Ishikawa (cell line): ENCODE results near the gene BCL2L12.

Source experiments
- CEBPB ChIP-seq: IDR thresholded peaks from 2 replicates; pipeline ENCODE4 v1.6.1; 2012
- CREB1 ChIP-seq: IDR thresholded peaks from 2 replicates; pipeline ENCODE4 v1.6.1; 2012; ENCODE audit warnings: low read depth
- EGR1 ChIP-seq: IDR thresholded peaks from 2 replicates; pipeline ENCODE4 v1.6.1; 2012
- EP300 ChIP-seq: IDR thresholded peaks from 2 replicates; pipeline ENCODE4 v1.6.1; 2012; ENCODE audit warnings: borderline replicate concordance
- FOXM1 ChIP-seq: IDR thresholded peaks from 2 replicates; pipeline ENCODE4 v1.6.1; 2012; ENCODE audit warnings: low read depth, borderline replicate concordance
- NFIC ChIP-seq: IDR thresholded peaks from 2 replicates; pipeline ENCODE4 v1.6.1; 2012
- RAD21 ChIP-seq: IDR thresholded peaks from 2 replicates; pipeline ENCODE4 v1.6.1; 2012; ENCODE audit warnings: low read depth
- TAF1 ChIP-seq: IDR thresholded peaks from 2 replicates; pipeline ENCODE4 v1.6.1; 2012; ENCODE audit warnings: low read depth, mild to moderate bottlenecking
- TCF12 ChIP-seq: IDR thresholded peaks from 2 replicates; pipeline ENCODE4 v1.6.1; 2012; ENCODE audit warnings: low read depth
- TEAD4 ChIP-seq: IDR thresholded peaks from 2 replicates; pipeline ENCODE4 v1.6.1; 2012
- YY1 ChIP-seq: IDR thresholded peaks from 2 replicates; pipeline ENCODE4 v1.6.1; 2012; ENCODE audit warnings: low read depth
- ZBTB7A ChIP-seq: IDR thresholded peaks from 2 replicates; pipeline ENCODE4 v1.6.1; 2012; ENCODE audit warnings: low read depth
- TF ChIP-seq, protein P1 (sequence below): IDR thresholded peaks from 2 replicates; pipeline ENCODE4 v1.6.1; 2012; ENCODE audit warnings: low read depth, mild to moderate bottlenecking
- TF ChIP-seq, protein P2 (sequence below): IDR thresholded peaks from 2 replicates; pipeline ENCODE4 v1.6.1; 2012

DNA sequence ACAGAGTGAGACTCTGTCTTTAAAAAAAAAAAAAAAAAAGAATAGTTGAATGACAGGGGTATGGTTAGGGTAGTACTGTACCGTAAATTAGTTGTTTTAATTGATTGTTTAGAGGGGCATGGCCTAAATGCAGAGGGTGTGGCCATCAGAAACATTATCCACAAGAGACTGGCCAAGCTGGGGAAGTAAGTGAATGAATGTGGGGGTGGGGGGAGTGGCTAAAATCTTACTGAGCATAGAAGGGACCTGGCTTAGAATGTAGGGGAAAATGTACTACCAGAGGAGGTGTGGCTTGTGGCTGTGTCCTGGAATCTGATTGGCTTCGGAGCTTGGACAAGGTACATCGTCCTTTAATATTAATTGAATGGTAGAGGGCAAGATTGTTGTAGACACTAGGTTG is 3.8 kb downstream of the BCL2L12 start:
- no peak for TF ChIP-seq TCF12
- TF ChIP-seq TAF1 = no peak
- no peak for TF ChIP-seq CEBPB
- TF ChIP-seq, protein P1, sequence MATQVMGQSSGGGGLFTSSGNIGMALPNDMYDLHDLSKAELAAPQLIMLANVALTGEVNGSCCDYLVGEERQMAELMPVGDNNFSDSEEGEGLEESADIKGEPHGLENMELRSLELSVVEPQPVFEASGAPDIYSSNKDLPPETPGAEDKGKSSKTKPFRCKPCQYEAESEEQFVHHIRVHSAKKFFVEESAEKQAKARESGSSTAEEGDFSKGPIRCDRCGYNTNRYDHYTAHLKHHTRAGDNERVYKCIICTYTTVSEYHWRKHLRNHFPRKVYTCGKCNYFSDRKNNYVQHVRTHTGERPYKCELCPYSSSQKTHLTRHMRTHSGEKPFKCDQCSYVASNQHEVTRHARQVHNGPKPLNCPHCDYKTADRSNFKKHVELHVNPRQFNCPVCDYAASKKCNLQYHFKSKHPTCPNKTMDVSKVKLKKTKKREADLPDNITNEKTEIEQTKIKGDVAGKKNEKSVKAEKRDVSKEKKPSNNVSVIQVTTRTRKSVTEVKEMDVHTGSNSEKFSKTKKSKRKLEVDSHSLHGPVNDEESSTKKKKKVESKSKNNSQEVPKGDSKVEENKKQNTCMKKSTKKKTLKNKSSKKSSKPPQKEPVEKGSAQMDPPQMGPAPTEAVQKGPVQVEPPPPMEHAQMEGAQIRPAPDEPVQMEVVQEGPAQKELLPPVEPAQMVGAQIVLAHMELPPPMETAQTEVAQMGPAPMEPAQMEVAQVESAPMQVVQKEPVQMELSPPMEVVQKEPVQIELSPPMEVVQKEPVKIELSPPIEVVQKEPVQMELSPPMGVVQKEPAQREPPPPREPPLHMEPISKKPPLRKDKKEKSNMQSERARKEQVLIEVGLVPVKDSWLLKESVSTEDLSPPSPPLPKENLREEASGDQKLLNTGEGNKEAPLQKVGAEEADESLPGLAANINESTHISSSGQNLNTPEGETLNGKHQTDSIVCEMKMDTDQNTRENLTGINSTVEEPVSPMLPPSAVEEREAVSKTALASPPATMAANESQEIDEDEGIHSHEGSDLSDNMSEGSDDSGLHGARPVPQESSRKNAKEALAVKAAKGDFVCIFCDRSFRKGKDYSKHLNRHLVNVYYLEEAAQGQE = no peak
- TF ChIP-seq RAD21 = no peak
- TF ChIP-seq, protein P2, sequence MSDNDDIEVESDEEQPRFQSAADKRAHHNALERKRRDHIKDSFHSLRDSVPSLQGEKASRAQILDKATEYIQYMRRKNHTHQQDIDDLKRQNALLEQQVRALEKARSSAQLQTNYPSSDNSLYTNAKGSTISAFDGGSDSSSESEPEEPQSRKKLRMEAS = no peak
- no peak for TF ChIP-seq TEAD4
- TF ChIP-seq CREB1 = no peak
- TF ChIP-seq EP300 = no peak
- no peak for TF ChIP-seq YY1
- TF ChIP-seq FOXM1 = no peak
- TF ChIP-seq ZBTB7A = no peak
- no peak for TF ChIP-seq EGR1
- TF ChIP-seq NFIC = no peak
